Measurements from ENCODE around the gene LSG1. TPM values are rescaled to one million over a fixed set of nuclear protein-coding genes. Genes with fewer than 3 reads are reported as not detected.
A peak's percentile ranks its signal among the peaks of the same experiment; 100 is the strongest.

Gene LSG1
- total and polyA plus RNA-seq, 2 experiments from 2014 or later, result 49.2 to 57.1 TPM

DNA sequence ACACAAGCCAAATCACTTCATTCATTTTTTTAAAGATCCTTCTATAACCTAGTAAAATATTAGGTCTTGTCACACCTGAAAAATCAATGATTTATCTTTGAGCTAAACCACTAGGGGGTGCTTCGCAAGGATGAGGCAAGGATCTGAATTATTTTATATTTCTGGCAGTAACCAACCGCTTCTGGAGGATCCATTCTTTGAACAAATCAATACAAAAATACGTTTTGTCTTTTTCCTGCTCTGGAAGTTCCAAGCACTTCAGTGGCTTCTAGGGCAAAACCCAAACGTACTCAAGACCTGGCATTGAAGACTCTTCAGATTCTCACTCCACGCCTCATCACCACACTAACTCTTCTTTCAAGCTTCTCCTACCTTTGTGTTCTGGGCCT lies 486 bp downstream of the LSG1 start:
- Mint-ChIP-seq H3K27ac (peak overlapping the region; percentile 99), H3K9me3 (no peaks in the 10 kb centered on the region), H3K4me1 (peaks cover 9% of the 10 kb centered on the region), H3K27me3 (ENCODE audit: insufficient read depth, low read depth, poor library complexity) (peaks cover 4% of the 10 kb centered on the region), H3K4me3 (peak overlapping the region; percentile 99), H3K36me3 (ENCODE audit: low read depth) (peaks cover 21% of the 10 kb centered on the region; the same call in 2 of the 3 replicates)
- DNase-seq (ENCODE audit: low spot score), result peak; percentile 60
- peaks cover 41% of the 10 kb centered on the region for H3K79me2 ChIP-seq (replicated peaks; ENCODE audit: insufficient read depth)
- ATAC-seq, result peak; percentile 17
- peaks cover 7% of the 10 kb centered on the region for H3K36me3 ChIP-seq (ENCODE audit: insufficient read depth)
- H3F3A ChIP-seq (replicated peaks; ENCODE audit: low read depth), result no peaks in the 10 kb centered on the region
- H3K4me1 ChIP-seq (ENCODE audit: insufficient read depth), result peaks cover 3% of the 10 kb centered on the region
- no peaks in the 10 kb centered on the region for H3K27me3 ChIP-seq (ENCODE audit: insufficient read depth)
- peak overlapping the region; percentile 76 for H3K4me3 ChIP-seq
- H3K9me2 ChIP-seq (ENCODE audit: insufficient read depth), result no peaks in the 10 kb centered on the region
- peak overlapping the region; percentile 12; the same call in 1 of the 2 replicates for H2AFZ ChIP-seq
- peak overlapping the region; percentile 80 for H3K4me2 ChIP-seq
- peaks cover 13% of the 10 kb centered on the region for H4K20me1 ChIP-seq (replicated peaks; ENCODE audit: insufficient read depth)
- no peak for TF ChIP-seq JUNB (IDR thresholded peaks at IDR 0.05; ENCODE audit: unreplicated experiment)
- TF ChIP-seq, protein P1, sequence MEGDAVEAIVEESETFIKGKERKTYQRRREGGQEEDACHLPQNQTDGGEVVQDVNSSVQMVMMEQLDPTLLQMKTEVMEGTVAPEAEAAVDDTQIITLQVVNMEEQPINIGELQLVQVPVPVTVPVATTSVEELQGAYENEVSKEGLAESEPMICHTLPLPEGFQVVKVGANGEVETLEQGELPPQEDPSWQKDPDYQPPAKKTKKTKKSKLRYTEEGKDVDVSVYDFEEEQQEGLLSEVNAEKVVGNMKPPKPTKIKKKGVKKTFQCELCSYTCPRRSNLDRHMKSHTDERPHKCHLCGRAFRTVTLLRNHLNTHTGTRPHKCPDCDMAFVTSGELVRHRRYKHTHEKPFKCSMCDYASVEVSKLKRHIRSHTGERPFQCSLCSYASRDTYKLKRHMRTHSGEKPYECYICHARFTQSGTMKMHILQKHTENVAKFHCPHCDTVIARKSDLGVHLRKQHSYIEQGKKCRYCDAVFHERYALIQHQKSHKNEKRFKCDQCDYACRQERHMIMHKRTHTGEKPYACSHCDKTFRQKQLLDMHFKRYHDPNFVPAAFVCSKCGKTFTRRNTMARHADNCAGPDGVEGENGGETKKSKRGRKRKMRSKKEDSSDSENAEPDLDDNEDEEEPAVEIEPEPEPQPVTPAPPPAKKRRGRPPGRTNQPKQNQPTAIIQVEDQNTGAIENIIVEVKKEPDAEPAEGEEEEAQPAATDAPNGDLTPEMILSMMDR (conservative IDR thresholded peaks at IDR 0.05; ENCODE audit: low read depth in 2 of 2), result peak; percentile 50 to 84
- H3K27ac ChIP-seq (ENCODE audit: low read depth), result peak overlapping the region; percentile 14; the same call in 1 of the 2 replicates

DNA sequence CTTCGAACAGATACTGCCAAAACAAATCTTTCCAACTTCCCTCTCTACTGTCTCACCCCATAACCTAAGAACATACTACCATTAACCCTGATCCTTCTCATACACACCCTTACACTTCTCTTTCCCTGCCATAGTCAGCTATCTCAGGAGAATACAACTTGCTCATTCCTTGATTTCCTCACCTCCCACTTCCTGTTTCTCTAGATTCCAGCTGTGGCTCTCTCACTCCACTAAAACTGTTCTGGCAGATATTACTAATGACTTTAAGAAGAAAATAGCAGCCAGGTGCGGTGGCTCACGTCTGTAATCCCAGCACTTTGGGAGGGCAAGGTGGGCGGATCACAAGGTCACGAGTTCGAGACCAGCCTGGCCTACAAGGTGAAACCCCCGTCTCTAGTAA lies 4.6 kb downstream of the LSG1 start:
- DNase-seq (ENCODE audit: low spot score) (no peak), ATAC-seq (no peak)
- Mint-ChIP-seq H3K27ac (no peak overlapping the region), H3K4me1 (peaks cover 6% of the 10 kb centered on the region), H3K4me3 (no peak overlapping the region), H3K27me3 (ENCODE audit: insufficient read depth, low read depth, poor library complexity) (no peaks in the 10 kb centered on the region), H3K36me3 (ENCODE audit: low read depth) (peaks cover 46% of the 10 kb centered on the region), H3K9me3 (no peaks in the 10 kb centered on the region)
- Histone ChIP-seq H3K36me3 (ENCODE audit: insufficient read depth) (peaks cover 30% of the 10 kb centered on the region), H3F3A (replicated peaks; ENCODE audit: low read depth) (no peaks in the 10 kb centered on the region), H3K27me3 (ENCODE audit: insufficient read depth) (no peaks in the 10 kb centered on the region), H3K4me3 (no peak overlapping the region), H3K4me1 (ENCODE audit: insufficient read depth) (no peaks in the 10 kb centered on the region; the same call in 1 of the 2 replicates), H3K79me2 (replicated peaks; ENCODE audit: insufficient read depth) (peaks cover 43% of the 10 kb centered on the region), H4K20me1 (replicated peaks; ENCODE audit: insufficient read depth) (peaks cover 18% of the 10 kb centered on the region), H3K27ac (ENCODE audit: low read depth) (no peak overlapping the region), H2AFZ (no peak overlapping the region), H3K9me2 (ENCODE audit: insufficient read depth) (no peaks in the 10 kb centered on the region), H3K4me2 (no peak overlapping the region)
- TF ChIP-seq EZH2phosphoT487 (IDR thresholded peaks at IDR 0.05; ENCODE audit: unreplicated experiment) (no peak), ZNF331 (CRISPR knock-in tag; IDR thresholded peaks at IDR 0.05; ENCODE audit: low read depth) (no peak), POLR2AphosphoS5 (IDR thresholded peaks at IDR 0.05; ENCODE audit: low read depth) (no peak)

DNA sequence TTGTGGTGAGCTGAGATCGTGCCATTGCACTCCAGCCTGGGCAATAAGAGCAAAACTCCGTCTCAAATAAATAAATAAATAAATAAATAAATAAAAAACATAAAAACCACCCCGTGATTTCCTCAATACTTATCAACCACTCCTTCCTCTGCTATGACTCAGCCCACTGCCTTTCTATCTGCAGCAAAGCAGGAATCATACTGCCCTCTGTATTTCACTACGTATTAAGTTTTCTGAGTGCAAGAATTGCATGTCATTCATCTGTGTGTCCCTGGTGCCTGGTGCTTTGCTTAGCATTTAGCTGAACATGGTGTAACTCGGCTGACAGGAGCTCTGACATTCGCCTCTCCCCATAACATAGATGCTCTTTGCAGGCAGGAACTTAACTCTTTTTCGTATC lies 7.1 kb downstream of the LSG1 start:
- ATAC-seq, result no peak
- H3K4me3 Mint-ChIP-seq, result no peak overlapping the region

More for the DNA sequence above, 7.1 kb downstream of the LSG1 start:
- no peaks in the 10 kb centered on the region for H3F3A ChIP-seq (replicated peaks; ENCODE audit: low read depth)
- H3K36me3 ChIP-seq (ENCODE audit: insufficient read depth), result peaks cover 28% of the 10 kb centered on the region
- H3K27me3 ChIP-seq (ENCODE audit: insufficient read depth), result no peaks in the 10 kb centered on the region
- Mint-ChIP-seq H3K27ac (no peak overlapping the region), H3K36me3 (ENCODE audit: low read depth) (peaks cover 52% of the 10 kb centered on the region), H3K4me1 (no peaks in the 10 kb centered on the region; the same call in 2 of the 3 replicates), H3K27me3 (ENCODE audit: insufficient read depth, low read depth, poor library complexity) (no peaks in the 10 kb centered on the region), H3K9me3 (no peaks in the 10 kb centered on the region)
- H3K79me2 ChIP-seq (replicated peaks; ENCODE audit: insufficient read depth), result peaks cover 39% of the 10 kb centered on the region
- no peaks in the 10 kb centered on the region for H3K9me2 ChIP-seq (ENCODE audit: insufficient read depth)
- no peak for DNase-seq (ENCODE audit: low spot score)
- no peak overlapping the region for H3K27ac ChIP-seq (ENCODE audit: low read depth)
- H2AFZ ChIP-seq, result no peak overlapping the region
- H4K20me1 ChIP-seq (replicated peaks; ENCODE audit: insufficient read depth), result peaks cover 16% of the 10 kb centered on the region
- no peaks in the 10 kb centered on the region; the same call in 1 of the 2 replicates for H3K4me1 ChIP-seq (ENCODE audit: insufficient read depth)
- no peak overlapping the region for H3K4me2 ChIP-seq
- TF ChIP-seq EZH2phosphoT487 (IDR thresholded peaks at IDR 0.05; ENCODE audit: unreplicated experiment) (no peak), EZH2 (IDR thresholded peaks at IDR 0.05; ENCODE audit: low read depth, unreplicated experiment) (no peak), POLR2AphosphoS5 (IDR thresholded peaks at IDR 0.05; ENCODE audit: low read depth) (no peak), STAT1 (IDR thresholded peaks at IDR 0.05; ENCODE audit: unreplicated experiment) (no peak)
- TF ChIP-seq, protein P2, sequence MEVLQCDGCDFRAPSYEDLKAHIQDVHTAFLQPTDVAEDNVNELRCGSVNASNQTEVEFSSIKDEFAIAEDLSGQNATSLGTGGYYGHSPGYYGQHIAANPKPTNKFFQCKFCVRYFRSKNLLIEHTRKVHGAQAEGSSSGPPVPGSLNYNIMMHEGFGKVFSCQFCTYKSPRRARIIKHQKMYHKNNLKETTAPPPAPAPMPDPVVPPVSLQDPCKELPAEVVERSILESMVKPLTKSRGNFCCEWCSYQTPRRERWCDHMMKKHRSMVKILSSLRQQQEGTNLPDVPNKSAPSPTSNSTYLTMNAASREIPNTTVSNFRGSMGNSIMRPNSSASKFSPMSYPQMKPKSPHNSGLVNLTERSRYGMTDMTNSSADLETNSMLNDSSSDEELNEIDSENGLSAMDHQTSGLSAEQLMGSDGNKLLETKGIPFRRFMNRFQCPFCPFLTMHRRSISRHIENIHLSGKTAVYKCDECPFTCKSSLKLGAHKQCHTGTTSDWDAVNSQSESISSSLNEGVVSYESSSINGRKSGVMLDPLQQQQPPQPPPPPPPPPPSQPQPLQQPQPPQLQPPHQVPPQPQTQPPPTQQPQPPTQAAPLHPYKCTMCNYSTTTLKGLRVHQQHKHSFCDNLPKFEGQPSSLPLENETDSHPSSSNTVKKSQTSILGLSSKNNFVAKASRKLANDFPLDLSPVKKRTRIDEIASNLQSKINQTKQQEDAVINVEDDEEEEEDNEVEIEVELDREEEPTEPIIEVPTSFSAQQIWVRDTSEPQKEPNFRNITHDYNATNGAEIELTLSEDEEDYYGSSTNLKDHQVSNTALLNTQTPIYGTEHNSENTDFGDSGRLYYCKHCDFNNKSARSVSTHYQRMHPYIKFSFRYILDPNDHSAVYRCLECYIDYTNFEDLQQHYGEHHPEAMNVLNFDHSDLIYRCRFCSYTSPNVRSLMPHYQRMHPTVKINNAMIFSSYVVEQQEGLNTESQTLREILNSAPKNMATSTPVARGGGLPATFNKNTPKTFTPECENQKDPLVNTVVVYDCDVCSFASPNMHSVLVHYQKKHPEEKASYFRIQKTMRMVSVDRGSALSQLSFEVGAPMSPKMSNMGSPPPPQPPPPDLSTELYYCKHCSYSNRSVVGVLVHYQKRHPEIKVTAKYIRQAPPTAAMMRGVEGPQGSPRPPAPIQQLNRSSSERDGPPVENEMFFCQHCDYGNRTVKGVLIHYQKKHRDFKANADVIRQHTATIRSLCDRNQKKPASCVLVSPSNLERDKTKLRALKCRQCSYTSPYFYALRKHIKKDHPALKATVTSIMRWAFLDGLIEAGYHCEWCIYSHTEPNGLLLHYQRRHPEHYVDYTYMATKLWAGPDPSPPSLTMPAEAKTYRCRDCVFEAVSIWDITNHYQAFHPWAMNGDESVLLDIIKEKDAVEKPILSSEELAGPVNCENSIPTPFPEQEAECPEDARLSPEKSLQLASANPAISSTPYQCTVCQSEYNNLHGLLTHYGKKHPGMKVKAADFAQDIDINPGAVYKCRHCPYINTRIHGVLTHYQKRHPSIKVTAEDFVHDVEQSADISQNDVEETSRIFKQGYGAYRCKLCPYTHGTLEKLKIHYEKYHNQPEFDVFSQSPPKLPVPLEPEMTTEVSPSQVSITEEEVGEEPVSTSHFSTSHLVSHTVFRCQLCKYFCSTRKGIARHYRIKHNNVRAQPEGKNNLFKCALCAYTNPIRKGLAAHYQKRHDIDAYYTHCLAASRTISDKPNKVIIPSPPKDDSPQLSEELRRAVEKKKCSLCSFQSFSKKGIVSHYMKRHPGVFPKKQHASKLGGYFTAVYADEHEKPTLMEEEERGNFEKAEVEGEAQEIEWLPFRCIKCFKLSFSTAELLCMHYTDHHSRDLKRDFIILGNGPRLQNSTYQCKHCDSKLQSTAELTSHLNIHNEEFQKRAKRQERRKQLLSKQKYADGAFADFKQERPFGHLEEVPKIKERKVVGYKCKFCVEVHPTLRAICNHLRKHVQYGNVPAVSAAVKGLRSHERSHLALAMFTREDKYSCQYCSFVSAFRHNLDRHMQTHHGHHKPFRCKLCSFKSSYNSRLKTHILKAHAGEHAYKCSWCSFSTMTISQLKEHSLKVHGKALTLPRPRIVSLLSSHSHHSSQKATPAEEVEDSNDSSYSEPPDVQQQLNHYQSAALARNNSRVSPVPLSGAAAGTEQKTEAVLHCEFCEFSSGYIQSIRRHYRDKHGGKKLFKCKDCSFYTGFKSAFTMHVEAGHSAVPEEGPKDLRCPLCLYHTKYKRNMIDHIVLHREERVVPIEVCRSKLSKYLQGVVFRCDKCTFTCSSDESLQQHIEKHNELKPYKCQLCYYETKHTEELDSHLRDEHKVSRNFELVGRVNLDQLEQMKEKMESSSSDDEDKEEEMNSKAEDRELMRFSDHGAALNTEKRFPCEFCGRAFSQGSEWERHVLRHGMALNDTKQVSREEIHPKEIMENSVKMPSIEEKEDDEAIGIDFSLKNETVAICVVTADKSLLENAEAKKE (CRISPR knock-in tag; IDR thresholded peaks at IDR 0.05), result no peak
- H3K4me3 ChIP-seq, result no peak overlapping the region
